GM23338 (cell line): ENCODE results near the gene RHBDF2. TPM values are rescaled to one million over a fixed set of nuclear protein-coding genes. Genes with fewer than 3 reads are reported as not detected.
A peak's percentile ranks its signal among the peaks of the same experiment; 100 is the strongest.

Experiments used
- ATAC-seq: fragments of 200-7000 bp; cut with Tn5 transposase; 3 replicates; pipeline ENCODE4 v1.9.1; 2020
- DNase-seq: peaks from one replicate; pipeline ENCODE4 v3.0.0-alpha.2; 2015; ENCODE audit warnings: low spot score
- H2AFZ ChIP-seq: fragments of 200-600 bp; sonication (generic); 2 replicates; pipeline ENCODE4 v1.8.0; 2016; ENCODE audit warnings: antibody characterized with exemption, mild to moderate bottlenecking, moderate library complexity
- H3F3A ChIP-seq: fragments of 200-600 bp; sonication (generic); replicated peaks from 2 replicates; pipeline ENCODE4 v1.8.0; 2017; ENCODE audit warnings: antibody characterized with exemption, mixed run types, low read depth
- H3K27ac ChIP-seq: fragments of 200-600 bp; sonication (generic); 2 replicates; pipeline ENCODE4 v1.6.1; 2016; ENCODE audit warnings: low read depth
- H3K27me3 ChIP-seq: fragments of 200-600 bp; sonication (generic); 2 replicates; pipeline ENCODE4 v1.8.0; 2016; ENCODE audit warnings: mild to moderate bottlenecking, mixed run types, moderate library complexity; ENCODE audit not compliant: insufficient read depth
- H3K36me3 ChIP-seq: fragments of 200-600 bp; sonication (generic); 2 replicates; pipeline ENCODE4 v1.8.0; 2016; ENCODE audit warnings: mild to moderate bottlenecking; ENCODE audit not compliant: insufficient read depth
- H3K4me1 ChIP-seq: fragments of 200-600 bp; sonication (generic); 2 replicates; pipeline ENCODE4 v1.8.0; 2016; ENCODE audit warnings: mild to moderate bottlenecking, moderate library complexity; ENCODE audit not compliant: insufficient read depth
- H3K4me2 ChIP-seq: fragments of 200-600 bp; sonication (generic); 2 replicates; pipeline ENCODE4 v1.7.1; 2017; ENCODE audit warnings: mixed run types
- H3K4me3 ChIP-seq: fragments of 200-600 bp; sonication (generic); 2 replicates; pipeline ENCODE4 v1.6.1; 2016; ENCODE audit warnings: mixed run types
- H3K79me2 ChIP-seq: fragments of 200-600 bp; sonication (generic); replicated peaks from 2 replicates; pipeline ENCODE4 v1.8.0; 2017; ENCODE audit warnings: mild to moderate bottlenecking; ENCODE audit not compliant: insufficient read depth
- H3K9me2 ChIP-seq: fragments of 200-600 bp; sonication (generic); 2 replicates; pipeline ENCODE4 v1.8.0; 2017; ENCODE audit not compliant: insufficient read depth
- H4K20me1 ChIP-seq: fragments of 200-600 bp; sonication (generic); replicated peaks from 2 replicates; pipeline ENCODE4 v1.8.0; 2017; ENCODE audit warnings: mild to moderate bottlenecking; ENCODE audit not compliant: insufficient read depth
- H3K27ac Mint-ChIP-seq: 2 replicates; pipeline ENCODE4 v1.8.0; 2020; ENCODE audit warnings: inconsistent platforms, mild to moderate bottlenecking, moderate library complexity, mixed read lengths
- H3K27me3 Mint-ChIP-seq: 3 replicates; pipeline ENCODE4 v1.8.0; 2022; ENCODE audit warnings: low read depth, mild to moderate bottlenecking, moderate library complexity, mixed read lengths, inconsistent platforms; ENCODE audit not compliant: insufficient read depth, poor library complexity
- H3K36me3 Mint-ChIP-seq: 3 replicates; pipeline ENCODE4 v1.8.0; 2021; ENCODE audit warnings: low read depth, mild to moderate bottlenecking, inconsistent platforms, moderate library complexity, mixed read lengths
- H3K4me1 Mint-ChIP-seq: 3 replicates; pipeline ENCODE4 v1.8.0; 2020; ENCODE audit warnings: mild to moderate bottlenecking, inconsistent platforms, mixed read lengths
- H3K4me3 Mint-ChIP-seq: 3 replicates; pipeline ENCODE4 v1.8.0; 2021; ENCODE audit warnings: moderate library complexity, mild to moderate bottlenecking, inconsistent platforms, mixed read lengths
- H3K9me3 Mint-ChIP-seq: 3 replicates; pipeline ENCODE4 v1.8.0; 2020; ENCODE audit warnings: moderate library complexity, mild to moderate bottlenecking, inconsistent platforms, mixed read lengths
- EZH2 ChIP-seq: fragments of 200-600 bp; sonication (generic); IDR thresholded peaks from one replicate; pipeline ENCODE4 v1.8.0; 2017; ENCODE audit warnings: antibody characterized with exemption, mild to moderate bottlenecking, low read depth; ENCODE audit not compliant: unreplicated experiment
- EZH2phosphoT487 ChIP-seq: fragments of 200-600 bp; sonication (generic); IDR thresholded peaks from one replicate; pipeline ENCODE4 v1.8.1; 2018; ENCODE audit warnings: antibody characterized with exemption; ENCODE audit not compliant: unreplicated experiment
- STAT1 ChIP-seq: IDR thresholded peaks from one replicate; pipeline ENCODE4 v1.6.1; 2016; ENCODE audit warnings: antibody characterized with exemption; ENCODE audit not compliant: unreplicated experiment
- ZNF331 ChIP-seq: fragments of 250-450 bp; sonication (Bioruptor Pico); IDR thresholded peaks from 2 replicates; pipeline ENCODE4 v1.5.0; 2020; ENCODE audit warnings: low read depth, mild to moderate bottlenecking, moderate library complexity
- polyA plus RNA-seq: library from polyadenylated mRNA; unstranded; fragments of >200 nt; fragmentation: Nextera tagmentation; extraction: Ambion mirVana; gene quantifications from 2 replicates; pipeline ENCODE4 v1.2.1, GENCODE V29; 2016
- total RNA-seq: library from RNA; depleted of rRNA; stranded (reverse); fragments of >200 nt; shearing (Covaris generic); gene quantifications from 2 replicates; pipeline ENCODE4 v1.2.3, GENCODE V29; 2014
- TF ChIP-seq, protein P1 (sequence below): fragments of 250-450 bp; sonication (Bioruptor Pico); IDR thresholded peaks from 2 replicates; pipeline ENCODE4 v1.5.0; 2020; ENCODE audit warnings: mild to moderate bottlenecking, moderate library complexity
- TF ChIP-seq, protein P2 (sequence below), 2 experiments: fragments of 200-600 bp in 1 of 2; sonication (generic) in 1 of 2; conservative IDR thresholded peaks; 2 replicates each; pipeline versions ENCODE4 v1.5.1 to v1.6.1; 2016 to 2017; ENCODE audit warnings: antibody characterized with exemption in 2 of 2, low read depth in 2 of 2, mild to moderate bottlenecking in 2 of 2, moderate library complexity in 1 of 2

The RHBDF2 gene
- total and polyA plus RNA-seq, 2 experiments from 2014 or later, result 9.4 to 29.5 TPM

DNA sequence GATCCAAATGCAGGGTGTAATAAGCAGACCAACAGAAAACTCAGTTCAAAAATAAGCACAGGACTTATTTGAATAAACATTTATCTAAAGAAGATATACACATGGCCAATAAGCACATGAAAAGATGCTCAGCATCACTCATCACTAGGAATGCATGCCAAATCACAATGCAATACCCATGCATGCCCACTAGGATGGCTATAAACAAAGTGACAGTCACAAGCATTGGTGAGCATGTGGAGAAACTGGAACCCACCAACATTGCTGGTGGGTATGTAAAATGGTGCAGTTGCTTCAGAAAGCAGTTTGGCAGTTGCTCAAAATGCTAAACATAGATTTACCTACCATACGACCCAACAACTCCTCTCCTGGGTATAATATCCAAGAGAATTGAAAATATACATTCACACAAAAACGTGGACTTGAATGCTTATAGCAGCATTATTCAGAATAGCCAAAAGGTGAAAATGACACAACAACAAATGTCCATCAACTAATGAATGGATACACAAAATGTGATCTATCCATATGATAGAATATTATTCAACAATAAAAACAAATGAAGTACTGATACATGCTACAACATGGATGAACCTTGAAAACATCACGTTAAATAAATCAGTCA lies 68.4 kb downstream of the RHBDF2 start:
- ATAC-seq, result peak; percentile 63
- Histone ChIP-seq H3K79me2 (peaks cover 100% of the 10 kb centered on the region), H3K27me3 (no peaks in the 10 kb centered on the region), H4K20me1 (peaks cover 57% of the 10 kb centered on the region), H3K4me3 (no peak overlapping the region), H3K9me2 (no peaks in the 10 kb centered on the region), H3K4me1 (peaks cover 60% of the 10 kb centered on the region), H3K4me2 (no peak overlapping the region), H3K27ac (no peak overlapping the region), H3F3A (no peaks in the 10 kb centered on the region), H2AFZ (no peak overlapping the region), H3K36me3 (no peaks in the 10 kb centered on the region)
- Mint-ChIP-seq H3K9me3 (no peaks in the 10 kb centered on the region), H3K27ac (no peak overlapping the region), H3K4me3 (no peak overlapping the region; the same call in 2 of the 3 replicates), H3K27me3 (peaks cover 4% of the 10 kb centered on the region), H3K36me3 (peaks cover 7% of the 10 kb centered on the region; the same call in 2 of the 3 replicates), H3K4me1 (peaks cover 63% of the 10 kb centered on the region)
- TF ChIP-seq, protein P1, sequence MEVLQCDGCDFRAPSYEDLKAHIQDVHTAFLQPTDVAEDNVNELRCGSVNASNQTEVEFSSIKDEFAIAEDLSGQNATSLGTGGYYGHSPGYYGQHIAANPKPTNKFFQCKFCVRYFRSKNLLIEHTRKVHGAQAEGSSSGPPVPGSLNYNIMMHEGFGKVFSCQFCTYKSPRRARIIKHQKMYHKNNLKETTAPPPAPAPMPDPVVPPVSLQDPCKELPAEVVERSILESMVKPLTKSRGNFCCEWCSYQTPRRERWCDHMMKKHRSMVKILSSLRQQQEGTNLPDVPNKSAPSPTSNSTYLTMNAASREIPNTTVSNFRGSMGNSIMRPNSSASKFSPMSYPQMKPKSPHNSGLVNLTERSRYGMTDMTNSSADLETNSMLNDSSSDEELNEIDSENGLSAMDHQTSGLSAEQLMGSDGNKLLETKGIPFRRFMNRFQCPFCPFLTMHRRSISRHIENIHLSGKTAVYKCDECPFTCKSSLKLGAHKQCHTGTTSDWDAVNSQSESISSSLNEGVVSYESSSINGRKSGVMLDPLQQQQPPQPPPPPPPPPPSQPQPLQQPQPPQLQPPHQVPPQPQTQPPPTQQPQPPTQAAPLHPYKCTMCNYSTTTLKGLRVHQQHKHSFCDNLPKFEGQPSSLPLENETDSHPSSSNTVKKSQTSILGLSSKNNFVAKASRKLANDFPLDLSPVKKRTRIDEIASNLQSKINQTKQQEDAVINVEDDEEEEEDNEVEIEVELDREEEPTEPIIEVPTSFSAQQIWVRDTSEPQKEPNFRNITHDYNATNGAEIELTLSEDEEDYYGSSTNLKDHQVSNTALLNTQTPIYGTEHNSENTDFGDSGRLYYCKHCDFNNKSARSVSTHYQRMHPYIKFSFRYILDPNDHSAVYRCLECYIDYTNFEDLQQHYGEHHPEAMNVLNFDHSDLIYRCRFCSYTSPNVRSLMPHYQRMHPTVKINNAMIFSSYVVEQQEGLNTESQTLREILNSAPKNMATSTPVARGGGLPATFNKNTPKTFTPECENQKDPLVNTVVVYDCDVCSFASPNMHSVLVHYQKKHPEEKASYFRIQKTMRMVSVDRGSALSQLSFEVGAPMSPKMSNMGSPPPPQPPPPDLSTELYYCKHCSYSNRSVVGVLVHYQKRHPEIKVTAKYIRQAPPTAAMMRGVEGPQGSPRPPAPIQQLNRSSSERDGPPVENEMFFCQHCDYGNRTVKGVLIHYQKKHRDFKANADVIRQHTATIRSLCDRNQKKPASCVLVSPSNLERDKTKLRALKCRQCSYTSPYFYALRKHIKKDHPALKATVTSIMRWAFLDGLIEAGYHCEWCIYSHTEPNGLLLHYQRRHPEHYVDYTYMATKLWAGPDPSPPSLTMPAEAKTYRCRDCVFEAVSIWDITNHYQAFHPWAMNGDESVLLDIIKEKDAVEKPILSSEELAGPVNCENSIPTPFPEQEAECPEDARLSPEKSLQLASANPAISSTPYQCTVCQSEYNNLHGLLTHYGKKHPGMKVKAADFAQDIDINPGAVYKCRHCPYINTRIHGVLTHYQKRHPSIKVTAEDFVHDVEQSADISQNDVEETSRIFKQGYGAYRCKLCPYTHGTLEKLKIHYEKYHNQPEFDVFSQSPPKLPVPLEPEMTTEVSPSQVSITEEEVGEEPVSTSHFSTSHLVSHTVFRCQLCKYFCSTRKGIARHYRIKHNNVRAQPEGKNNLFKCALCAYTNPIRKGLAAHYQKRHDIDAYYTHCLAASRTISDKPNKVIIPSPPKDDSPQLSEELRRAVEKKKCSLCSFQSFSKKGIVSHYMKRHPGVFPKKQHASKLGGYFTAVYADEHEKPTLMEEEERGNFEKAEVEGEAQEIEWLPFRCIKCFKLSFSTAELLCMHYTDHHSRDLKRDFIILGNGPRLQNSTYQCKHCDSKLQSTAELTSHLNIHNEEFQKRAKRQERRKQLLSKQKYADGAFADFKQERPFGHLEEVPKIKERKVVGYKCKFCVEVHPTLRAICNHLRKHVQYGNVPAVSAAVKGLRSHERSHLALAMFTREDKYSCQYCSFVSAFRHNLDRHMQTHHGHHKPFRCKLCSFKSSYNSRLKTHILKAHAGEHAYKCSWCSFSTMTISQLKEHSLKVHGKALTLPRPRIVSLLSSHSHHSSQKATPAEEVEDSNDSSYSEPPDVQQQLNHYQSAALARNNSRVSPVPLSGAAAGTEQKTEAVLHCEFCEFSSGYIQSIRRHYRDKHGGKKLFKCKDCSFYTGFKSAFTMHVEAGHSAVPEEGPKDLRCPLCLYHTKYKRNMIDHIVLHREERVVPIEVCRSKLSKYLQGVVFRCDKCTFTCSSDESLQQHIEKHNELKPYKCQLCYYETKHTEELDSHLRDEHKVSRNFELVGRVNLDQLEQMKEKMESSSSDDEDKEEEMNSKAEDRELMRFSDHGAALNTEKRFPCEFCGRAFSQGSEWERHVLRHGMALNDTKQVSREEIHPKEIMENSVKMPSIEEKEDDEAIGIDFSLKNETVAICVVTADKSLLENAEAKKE (CRISPR knock-in tag), result no peak
- TF ChIP-seq, protein P2, sequence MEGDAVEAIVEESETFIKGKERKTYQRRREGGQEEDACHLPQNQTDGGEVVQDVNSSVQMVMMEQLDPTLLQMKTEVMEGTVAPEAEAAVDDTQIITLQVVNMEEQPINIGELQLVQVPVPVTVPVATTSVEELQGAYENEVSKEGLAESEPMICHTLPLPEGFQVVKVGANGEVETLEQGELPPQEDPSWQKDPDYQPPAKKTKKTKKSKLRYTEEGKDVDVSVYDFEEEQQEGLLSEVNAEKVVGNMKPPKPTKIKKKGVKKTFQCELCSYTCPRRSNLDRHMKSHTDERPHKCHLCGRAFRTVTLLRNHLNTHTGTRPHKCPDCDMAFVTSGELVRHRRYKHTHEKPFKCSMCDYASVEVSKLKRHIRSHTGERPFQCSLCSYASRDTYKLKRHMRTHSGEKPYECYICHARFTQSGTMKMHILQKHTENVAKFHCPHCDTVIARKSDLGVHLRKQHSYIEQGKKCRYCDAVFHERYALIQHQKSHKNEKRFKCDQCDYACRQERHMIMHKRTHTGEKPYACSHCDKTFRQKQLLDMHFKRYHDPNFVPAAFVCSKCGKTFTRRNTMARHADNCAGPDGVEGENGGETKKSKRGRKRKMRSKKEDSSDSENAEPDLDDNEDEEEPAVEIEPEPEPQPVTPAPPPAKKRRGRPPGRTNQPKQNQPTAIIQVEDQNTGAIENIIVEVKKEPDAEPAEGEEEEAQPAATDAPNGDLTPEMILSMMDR (conservative IDR thresholded peaks at IDR 0.05; ENCODE audit: low read depth in 2 of 2), result peak; percentile 42 to 68
- peak; percentile 58 for DNase-seq

DNA sequence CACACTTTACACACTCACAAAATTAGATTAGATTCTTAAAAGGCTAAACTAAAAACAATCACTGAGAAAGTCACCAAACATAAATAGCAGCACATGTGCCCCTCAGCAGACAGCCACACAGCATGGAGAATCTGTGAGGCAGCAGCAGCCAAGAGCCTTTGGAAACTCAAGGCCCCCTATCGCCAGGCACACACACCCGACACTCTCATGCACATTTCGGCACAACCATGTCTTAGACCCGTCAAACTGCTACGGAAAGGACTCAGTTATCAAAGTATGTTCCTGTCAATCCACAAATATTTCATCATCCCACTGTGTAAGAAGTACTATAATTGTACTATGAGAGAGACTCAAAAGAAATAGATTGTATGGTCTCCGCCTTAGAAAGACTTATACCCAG lies 69.2 kb downstream of the RHBDF2 start:
- Histone ChIP-seq H3K27me3 (no peaks in the 10 kb centered on the region), H3K27ac (no peak overlapping the region), H2AFZ (no peak overlapping the region), H3K4me1 (peaks cover 60% of the 10 kb centered on the region), H3K4me2 (peak overlapping the region; percentile 51; the same call in 1 of the 2 replicates), H3F3A (no peaks in the 10 kb centered on the region), H3K9me2 (no peaks in the 10 kb centered on the region), H3K79me2 (peaks cover 100% of the 10 kb centered on the region), H3K36me3 (no peaks in the 10 kb centered on the region), H3K4me3 (no peak overlapping the region), H4K20me1 (peaks cover 64% of the 10 kb centered on the region)
- peak; percentile 36 for ATAC-seq
- H3K4me1 Mint-ChIP-seq, result peaks cover 65% of the 10 kb centered on the region
- peaks cover 7% of the 10 kb centered on the region; the same call in 2 of the 3 replicates for H3K36me3 Mint-ChIP-seq
- TF ChIP-seq, protein P2 (conservative IDR thresholded peaks at IDR 0.05; ENCODE audit: low read depth in 2 of 2), result 0 out of 4 replicates have a peak, but pooled peaks of 1 of the 2 experiments have one; percentile 9
- TF ChIP-seq EZH2 (no peak), EZH2phosphoT487 (no peak), STAT1 (no peak), ZNF331 (CRISPR knock-in tag) (no peak)
- H3K4me3 Mint-ChIP-seq, result no peak overlapping the region
- no peak for DNase-seq
- peaks cover 2% of the 10 kb centered on the region for H3K27me3 Mint-ChIP-seq
- no peaks in the 10 kb centered on the region for H3K9me3 Mint-ChIP-seq
- peak overlapping the region; percentile 21; the same call in 1 of the 2 replicates for H3K27ac Mint-ChIP-seq
